ENCODE measurements around the gene CNOT3. TPM values are rescaled to one million over a fixed set of nuclear protein-coding genes. Genes with fewer than 3 reads are reported as not detected.

The CNOT3 gene
- total and polyA plus RNA-seq, 2 experiments from 2014 or later: 39.7 to 47.0 TPM

GRCh38 chr19:54191011-54191810 lies 53.6 kb downstream of the CNOT3 start, which contains the start of gene TSEN34:
Gene TSEN34 (plus strand): TSS chr19:54191308. CDS start chr19:54191365, 57 bp downstream.
- Mint-ChIP-seq H3K9me3 (no peaks in the 10 kb centered on the region; the same call in 2 of the 3 replicates), H3K4me3 (peak within 1 kb of the TSS; percentile 88), H3K36me3 (ENCODE audit: low read depth) (peaks cover 49% of the 10 kb centered on the region), H3K4me1 (peaks cover 26% of the 10 kb centered on the region), H3K27ac (peak within 1 kb of the TSS; percentile 100), H3K27me3 (ENCODE audit: insufficient read depth, low read depth, poor library complexity) (peaks cover 18% of the 10 kb centered on the region)
- Histone ChIP-seq H3K27ac (ENCODE audit: low read depth) (peak within 1 kb of the TSS; percentile 94), H3K79me2 (replicated peaks; ENCODE audit: insufficient read depth) (peaks cover 43% of the 10 kb centered on the region), H2AFZ (peak within 1 kb of the TSS; percentile 86; the same call in 1 of the 2 replicates), H3K4me2 (peak within 1 kb of the TSS; percentile 98), H3K36me3 (ENCODE audit: insufficient read depth) (peaks cover 18% of the 10 kb centered on the region), H3K9me2 (ENCODE audit: insufficient read depth) (no peaks in the 10 kb centered on the region), H3K27me3 (ENCODE audit: insufficient read depth) (no peaks in the 10 kb centered on the region), H3K4me1 (ENCODE audit: insufficient read depth) (peaks cover 7% of the 10 kb centered on the region; the same call in 1 of the 2 replicates), H4K20me1 (replicated peaks; ENCODE audit: insufficient read depth) (peaks cover 13% of the 10 kb centered on the region), H3K4me3 (peak within 1 kb of the TSS; percentile 97), H3F3A (replicated peaks; ENCODE audit: low read depth) (peaks cover 18% of the 10 kb centered on the region)
- peak; percentile 88 for DNase-seq (ENCODE audit: low spot score)
- TF ChIP-seq CREB1 (CRISPR knock-in tag; IDR thresholded peaks at IDR 0.05; ENCODE audit: low read depth): peak; percentile 43; the same call in 1 of the 2 replicates
- peak; percentile 86 for TF ChIP-seq POLR2AphosphoS5 (IDR thresholded peaks at IDR 0.05; ENCODE audit: low read depth)
- TF ChIP-seq EZH2phosphoT487 (IDR thresholded peaks at IDR 0.05; ENCODE audit: unreplicated experiment): no peak
- peak; percentile 18 for ATAC-seq

- ATAC-seq: no peak
- H3K36me3 Mint-ChIP-seq (ENCODE audit: low read depth): peaks cover 42% of the 10 kb centered on the region
- peak overlapping the region; percentile 90 for H3K27ac Mint-ChIP-seq
- TF ChIP-seq NANOG (IDR thresholded peaks at IDR 0.05; ENCODE audit: borderline replicate concordance) (no peak), ZNF331 (CRISPR knock-in tag; IDR thresholded peaks at IDR 0.05; ENCODE audit: low read depth) (no peak), EZH2 (IDR thresholded peaks at IDR 0.05; ENCODE audit: low read depth, unreplicated experiment) (no peak), STAT1 (IDR thresholded peaks at IDR 0.05; ENCODE audit: unreplicated experiment) (no peak), POLR2AphosphoS5 (IDR thresholded peaks at IDR 0.05; ENCODE audit: low read depth) (no peak), CREB1 (CRISPR knock-in tag; IDR thresholded peaks at IDR 0.05; ENCODE audit: low read depth) (no peak), REST (IDR thresholded peaks at IDR 0.05; ENCODE audit: unreplicated experiment) (no peak), ZNF114 (CRISPR knock-in tag; IDR thresholded peaks at IDR 0.05) (no peak), JUNB (IDR thresholded peaks at IDR 0.05; ENCODE audit: unreplicated experiment) (no peak), CTCF (conservative IDR thresholded peaks at IDR 0.05; ENCODE audit: low read depth in 2 of 2) (no peak)
These were observed 54.4 kb downstream of the CNOT3 start for GRCh38 chr19:54191811-54192453.

More at GRCh38 chr19:54191811-54192453, 54.4 kb downstream of the CNOT3 start:
- Histone ChIP-seq H3K9me2 (ENCODE audit: insufficient read depth) (no peaks in the 10 kb centered on the region), H3K36me3 (ENCODE audit: insufficient read depth) (peaks cover 19% of the 10 kb centered on the region), H4K20me1 (replicated peaks; ENCODE audit: insufficient read depth) (peaks cover 15% of the 10 kb centered on the region), H3K27me3 (ENCODE audit: insufficient read depth) (no peaks in the 10 kb centered on the region), H3F3A (replicated peaks; ENCODE audit: low read depth) (peaks cover 18% of the 10 kb centered on the region), H3K79me2 (replicated peaks; ENCODE audit: insufficient read depth) (peaks cover 42% of the 10 kb centered on the region), H3K4me2 (peak overlapping the region; percentile 98), H3K4me1 (ENCODE audit: insufficient read depth) (peaks cover 7% of the 10 kb centered on the region; the same call in 1 of the 2 replicates), H3K4me3 (peak overlapping the region; percentile 97), H2AFZ (0 out of 2 replicates have a peak overlapping the region, but pooled peaks have one; percentile 86), H3K27ac (ENCODE audit: low read depth) (peak overlapping the region; percentile 94)
- peaks cover 18% of the 10 kb centered on the region for H3K27me3 Mint-ChIP-seq (ENCODE audit: insufficient read depth, low read depth, poor library complexity)
- H3K9me3 Mint-ChIP-seq: no peaks in the 10 kb centered on the region; the same call in 2 of the 3 replicates
- peaks cover 26% of the 10 kb centered on the region for H3K4me1 Mint-ChIP-seq
- H3K4me3 Mint-ChIP-seq: peak overlapping the region; percentile 88
- no peak for DNase-seq (ENCODE audit: low spot score)
